HG02885 (cell line): ENCODE results near the gene DYRK3.
A peak's percentile ranks its signal among the peaks of the same experiment; 100 is the strongest.

Experiments
- ATAC-seq: cut with Tn5 transposase; IDR thresholded peaks from one replicate; pipeline ENCODE4 v1.9.1; 2021; ENCODE audit warnings: mild to moderate bottlenecking; ENCODE audit not compliant: unreplicated experiment, poor library complexity

The DYRK3 gene

GRCh38 chr1:206679738-206680211 lies 44.4 kb downstream of the DYRK3 start:
- ATAC-seq, result peak; percentile 81

- no peak for ATAC-seq
Measured at GRCh38 chr1:206680279-206680678, 44.9 kb downstream of the DYRK3 start.

- no peak for ATAC-seq
Measured at GRCh38 chr1:206681359-206681758, 46.0 kb downstream of the DYRK3 start.

GRCh38 chr1:206682111-206682510 lies 46.8 kb downstream of the DYRK3 start:
- peak; percentile 23 for ATAC-seq

- ATAC-seq, result no peak
Measured at GRCh38 chr1:206683313-206683712, 48.0 kb downstream of the DYRK3 start.

- no peak for ATAC-seq
Measured at GRCh38 chr1:206684003-206684402, 48.7 kb downstream of the DYRK3 start.

DNA sequence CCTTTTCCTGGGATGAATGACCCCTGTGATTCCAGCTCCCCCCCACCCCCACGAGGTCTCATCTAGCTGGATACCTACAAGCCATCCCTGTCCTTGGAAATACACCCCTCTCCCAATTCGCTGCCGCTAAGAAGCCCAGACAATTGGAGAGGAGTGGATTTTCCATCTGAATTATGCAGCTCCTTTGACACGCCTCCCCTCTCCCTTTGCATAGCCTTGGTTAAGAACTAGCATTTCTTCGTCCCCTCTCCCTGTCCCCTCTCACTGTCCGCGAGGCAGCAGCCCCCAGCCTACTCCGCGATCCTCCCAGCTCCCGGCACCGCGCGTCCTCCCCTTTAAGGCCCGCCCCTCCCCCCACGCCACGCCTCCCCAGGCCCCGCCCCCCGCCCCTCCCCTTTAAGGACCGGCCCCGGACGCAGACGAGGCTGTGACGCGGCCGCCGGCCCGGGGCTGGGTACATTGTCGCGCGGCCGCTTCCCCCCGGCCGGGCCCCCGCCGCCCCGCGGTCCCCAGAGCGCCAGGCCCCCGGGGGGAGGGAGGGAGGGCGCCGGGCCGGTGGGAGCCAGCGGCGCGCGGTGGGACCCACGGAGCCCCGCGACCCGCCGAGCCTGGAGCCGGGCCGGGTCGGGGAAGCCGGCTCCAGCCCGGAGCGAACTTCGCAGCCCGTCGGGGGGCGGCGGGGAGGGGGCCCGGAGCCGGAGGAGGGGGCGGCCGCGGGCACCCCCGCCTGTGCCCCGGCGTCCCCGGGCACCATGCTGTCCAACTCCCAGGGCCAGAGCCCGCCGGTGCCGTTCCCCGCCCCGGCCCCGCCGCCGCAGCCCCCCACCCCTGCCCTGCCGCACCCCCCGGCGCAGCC lies 49.4 kb downstream of the DYRK3 start, which contains the start of gene MAPKAPK2:
TSS of gene MAPKAPK2 (plus strand) at position 428 of the 856 bp plus-strand sequence. CDS start at position 753, 325 bp downstream.
- peak; percentile 53 for ATAC-seq

- peak; percentile 33 for ATAC-seq
Measured at GRCh38 chr1:206685334-206685768, 50.0 kb downstream of the DYRK3 start.

GRCh38 chr1:206685769-206686477 lies 50.6 kb downstream of the DYRK3 start:
- peak; percentile 17 for ATAC-seq

DNA sequence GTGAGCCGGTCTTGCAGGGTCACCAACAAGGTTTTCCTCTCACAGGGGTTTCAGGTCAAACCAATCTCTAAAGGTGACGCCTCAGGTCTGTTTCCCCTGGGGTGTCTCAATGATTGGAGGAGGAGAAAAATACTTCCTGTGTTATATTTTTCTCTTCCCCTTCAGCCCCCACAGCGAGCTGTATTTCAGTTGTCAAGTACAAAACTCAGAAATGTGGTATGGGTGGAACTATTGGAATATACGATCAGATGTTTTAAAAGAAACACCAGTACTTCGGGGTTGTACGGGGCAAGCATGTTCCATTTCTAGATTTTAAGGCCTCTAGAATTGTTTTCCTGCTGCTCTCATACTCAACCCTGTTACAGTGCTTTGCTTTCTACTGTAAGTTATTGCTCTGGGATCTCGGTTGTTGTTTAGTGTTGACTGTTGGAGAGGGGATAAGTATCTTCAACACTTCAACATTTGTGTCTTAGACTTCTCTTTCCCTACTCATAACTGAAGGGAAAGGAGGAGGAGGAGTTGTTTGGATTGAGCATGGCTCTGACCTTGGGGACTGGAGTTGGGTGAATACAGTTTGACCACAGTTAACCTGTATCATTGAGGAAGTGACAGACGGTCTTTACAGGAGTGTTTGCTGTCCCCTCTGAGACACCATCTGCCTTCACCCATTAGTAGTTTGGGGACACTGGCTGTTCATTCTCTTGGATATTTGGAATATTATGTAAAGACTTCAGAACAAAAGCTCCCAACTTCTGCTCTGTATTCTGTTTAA lies 51.3 kb downstream of the DYRK3 start:
- peak; percentile 31 for ATAC-seq

- no peak for ATAC-seq
Measured at GRCh38 chr1:206687251-206687914, 52.0 kb downstream of the DYRK3 start.

- ATAC-seq, result no peak
Measured at GRCh38 chr1:206687915-206688442, 52.6 kb downstream of the DYRK3 start.

GRCh38 chr1:206690516-206690915 lies 55.2 kb downstream of the DYRK3 start:
- no peak for ATAC-seq

DNA sequence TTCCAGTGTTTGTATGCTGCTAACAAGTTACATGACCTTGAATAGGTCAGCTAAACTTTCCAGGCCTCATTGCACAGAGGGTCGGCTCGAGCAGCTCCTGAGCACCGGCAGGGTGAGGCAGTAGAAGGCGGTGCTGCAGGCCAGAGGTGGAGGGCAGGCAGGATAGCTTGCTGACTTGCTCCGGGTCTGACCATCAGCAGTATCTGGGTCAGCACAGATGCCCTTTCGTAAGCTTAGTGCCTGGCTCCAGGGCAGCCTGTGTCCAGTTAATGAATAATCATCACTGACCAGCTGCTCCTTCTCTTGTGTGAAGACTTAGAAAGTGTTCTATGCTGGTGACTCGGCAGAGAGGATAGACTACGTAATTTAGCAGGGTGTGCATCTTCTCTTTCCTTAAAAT lies 56.3 kb downstream of the DYRK3 start:
- ATAC-seq, result no peak

GRCh38 chr1:206693029-206693428 lies 57.7 kb downstream of the DYRK3 start:
- no peak for ATAC-seq

- ATAC-seq, result no peak
Measured at GRCh38 chr1:206693592-206693991, 58.3 kb downstream of the DYRK3 start.

DNA sequence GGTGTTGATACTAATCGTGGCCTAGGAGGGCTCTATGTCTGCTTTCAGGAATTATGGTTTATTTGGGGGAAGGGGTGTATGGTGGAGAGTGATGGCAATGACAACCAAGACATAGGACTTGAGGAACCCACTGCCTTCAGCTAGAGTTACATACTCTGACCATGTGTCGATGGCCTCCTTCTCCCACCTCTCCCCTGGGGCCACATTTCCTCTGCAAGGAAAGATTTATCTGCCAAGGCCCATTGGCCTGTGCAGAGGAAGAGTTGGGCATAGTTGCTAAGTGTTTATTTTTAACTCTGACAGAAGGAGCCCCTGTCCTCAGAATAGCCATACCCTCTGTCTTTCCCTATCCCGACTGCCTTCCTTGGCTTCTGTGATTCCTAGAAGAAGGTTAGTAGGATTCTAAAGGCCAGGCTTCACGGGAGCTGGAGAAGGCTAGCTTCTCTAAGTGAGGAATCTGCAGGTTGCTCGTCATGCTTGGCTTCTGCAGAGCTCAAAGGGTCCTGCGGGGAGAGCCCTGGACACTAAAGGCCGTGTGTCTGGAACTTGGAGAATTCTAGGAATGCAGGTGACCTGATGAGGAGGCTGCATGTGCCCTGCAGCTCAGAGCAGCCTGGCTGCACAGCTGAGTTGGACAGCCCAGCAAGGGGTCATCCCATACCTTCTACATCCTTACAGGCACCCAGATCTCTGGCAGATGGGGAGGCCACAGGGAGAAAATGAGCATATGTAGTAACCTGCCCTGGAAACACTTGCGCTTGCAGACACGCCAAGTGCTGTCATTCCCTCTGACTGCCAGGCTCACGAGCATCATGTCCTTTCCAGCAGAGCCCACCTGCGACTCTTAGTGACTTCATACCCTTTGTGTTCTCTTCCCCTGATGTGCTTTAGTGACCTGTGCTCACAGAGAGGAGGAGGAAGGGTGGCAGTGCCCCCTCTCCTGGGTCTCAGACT lies 59.1 kb downstream of the DYRK3 start:
- ATAC-seq, result no peak

GRCh38 chr1:206695733-206696132 lies 60.4 kb downstream of the DYRK3 start:
- no peak for ATAC-seq
